ENCODE measurements around the gene TDRD9.

Gene TDRD9

GRCh38 chr14:103887557-103888115 lies 40.6 kb upstream of the TDRD9 start:
- no peak for TF ChIP-seq YY1 (IDR thresholded peaks at IDR 0.05; ENCODE audit: low read depth)
- TF ChIP-seq NFIC (IDR thresholded peaks at IDR 0.05): no peak
- no peak for TF ChIP-seq TCF12 (IDR thresholded peaks at IDR 0.05; ENCODE audit: low read depth)
- TF ChIP-seq USF1 (IDR thresholded peaks at IDR 0.05): no peak
- TF ChIP-seq ZBTB7A (IDR thresholded peaks at IDR 0.05; ENCODE audit: low read depth): no peak
- TF ChIP-seq TEAD4 (IDR thresholded peaks at IDR 0.05): no peak
- no peak for TF ChIP-seq TAF1 (IDR thresholded peaks at IDR 0.05; ENCODE audit: low read depth)
- no peak for TF ChIP-seq MAX (IDR thresholded peaks at IDR 0.05)
- no peak for TF ChIP-seq EP300 (IDR thresholded peaks at IDR 0.05; ENCODE audit: borderline replicate concordance)
- TF ChIP-seq EGR1 (IDR thresholded peaks at IDR 0.05): no peak
- TF ChIP-seq REST (IDR thresholded peaks at IDR 0.05; ENCODE audit: low read depth): no peak
- no peak for TF ChIP-seq CEBPB (IDR thresholded peaks at IDR 0.05)
- no peak for TF ChIP-seq CREB1 (IDR thresholded peaks at IDR 0.05; ENCODE audit: low read depth)
- no peak for TF ChIP-seq FOXM1 (IDR thresholded peaks at IDR 0.05; ENCODE audit: borderline replicate concordance, low read depth)

GRCh38 chr14:103889313-103890051 lies 38.8 kb upstream of the TDRD9 start:
- peak; percentile 63 for TF ChIP-seq EGR1 (IDR thresholded peaks at IDR 0.05)
- TF ChIP-seq RAD21 (IDR thresholded peaks at IDR 0.05; ENCODE audit: low read depth): no peak

- no peak for TF ChIP-seq TCF12 (IDR thresholded peaks at IDR 0.05; ENCODE audit: low read depth)
Measured at GRCh38 chr14:103890052-103890371, 38.2 kb upstream of the TDRD9 start.

GRCh38 chr14:103890821-103891666 lies 37.2 kb upstream of the TDRD9 start:
- no peak for TF ChIP-seq NFIC (IDR thresholded peaks at IDR 0.05)
- TF ChIP-seq CREB1 (IDR thresholded peaks at IDR 0.05; ENCODE audit: low read depth): no peak
- no peak for TF ChIP-seq TCF12 (IDR thresholded peaks at IDR 0.05; ENCODE audit: low read depth)
- TF ChIP-seq TEAD4 (IDR thresholded peaks at IDR 0.05): no peak
- no peak for TF ChIP-seq ZBTB7A (IDR thresholded peaks at IDR 0.05; ENCODE audit: low read depth)
- TF ChIP-seq MAX (IDR thresholded peaks at IDR 0.05): no peak
- TF ChIP-seq FOXM1 (IDR thresholded peaks at IDR 0.05; ENCODE audit: borderline replicate concordance, low read depth): no peak
- no peak for TF ChIP-seq YY1 (IDR thresholded peaks at IDR 0.05; ENCODE audit: low read depth)
- no peak for TF ChIP-seq TAF1 (IDR thresholded peaks at IDR 0.05; ENCODE audit: low read depth)
- TF ChIP-seq CEBPB (IDR thresholded peaks at IDR 0.05): no peak
- TF ChIP-seq USF1 (IDR thresholded peaks at IDR 0.05): no peak
- no peak for TF ChIP-seq EP300 (IDR thresholded peaks at IDR 0.05; ENCODE audit: borderline replicate concordance)

- TF ChIP-seq TEAD4 (IDR thresholded peaks at IDR 0.05) (peak; percentile 73), USF1 (IDR thresholded peaks at IDR 0.05) (no peak), TCF12 (IDR thresholded peaks at IDR 0.05; ENCODE audit: low read depth) (0 out of 2 replicates have a peak, but pooled peaks have one; percentile 38), NFIC (IDR thresholded peaks at IDR 0.05) (peak; percentile 69)
Measured at GRCh38 chr14:103891667-103892215, 36.5 kb upstream of the TDRD9 start.

GRCh38 chr14:103892247-103892646 lies 36.0 kb upstream of the TDRD9 start:
- TF ChIP-seq NFIC (IDR thresholded peaks at IDR 0.05): no peak
- no peak for TF ChIP-seq TAF1 (IDR thresholded peaks at IDR 0.05; ENCODE audit: low read depth)
- no peak for TF ChIP-seq REST (IDR thresholded peaks at IDR 0.05; ENCODE audit: low read depth)
- TF ChIP-seq CEBPB (IDR thresholded peaks at IDR 0.05): no peak
